Inflammatory macrophage (primary cell): ENCODE measurements around the gene VPS37C.
"Not testable (repeated sequence)": the region's sequence is repeated elsewhere in the genome, so short reads cannot be mapped to it uniquely, and the experiment has no call there.

Experiments used
- DNase-seq, 2 donors: peaks; one replicate each; pipeline ENCODE4 v3.0.0-alpha.2; 2020 to 2022
- total RNA-seq, 18 experiments: gene quantifications; one replicate each; lab custom pipeline; 2026; ENCODE audit warnings: mixed read lengths in 6 of 18, inconsistent platforms in 2 of 18; lab: John Stamatoyannopoulos, UW

The VPS37C gene
- total RNA-seq: 24.6 to 72.3 (median 36.2) reads per million in 18 experiments

DNA sequence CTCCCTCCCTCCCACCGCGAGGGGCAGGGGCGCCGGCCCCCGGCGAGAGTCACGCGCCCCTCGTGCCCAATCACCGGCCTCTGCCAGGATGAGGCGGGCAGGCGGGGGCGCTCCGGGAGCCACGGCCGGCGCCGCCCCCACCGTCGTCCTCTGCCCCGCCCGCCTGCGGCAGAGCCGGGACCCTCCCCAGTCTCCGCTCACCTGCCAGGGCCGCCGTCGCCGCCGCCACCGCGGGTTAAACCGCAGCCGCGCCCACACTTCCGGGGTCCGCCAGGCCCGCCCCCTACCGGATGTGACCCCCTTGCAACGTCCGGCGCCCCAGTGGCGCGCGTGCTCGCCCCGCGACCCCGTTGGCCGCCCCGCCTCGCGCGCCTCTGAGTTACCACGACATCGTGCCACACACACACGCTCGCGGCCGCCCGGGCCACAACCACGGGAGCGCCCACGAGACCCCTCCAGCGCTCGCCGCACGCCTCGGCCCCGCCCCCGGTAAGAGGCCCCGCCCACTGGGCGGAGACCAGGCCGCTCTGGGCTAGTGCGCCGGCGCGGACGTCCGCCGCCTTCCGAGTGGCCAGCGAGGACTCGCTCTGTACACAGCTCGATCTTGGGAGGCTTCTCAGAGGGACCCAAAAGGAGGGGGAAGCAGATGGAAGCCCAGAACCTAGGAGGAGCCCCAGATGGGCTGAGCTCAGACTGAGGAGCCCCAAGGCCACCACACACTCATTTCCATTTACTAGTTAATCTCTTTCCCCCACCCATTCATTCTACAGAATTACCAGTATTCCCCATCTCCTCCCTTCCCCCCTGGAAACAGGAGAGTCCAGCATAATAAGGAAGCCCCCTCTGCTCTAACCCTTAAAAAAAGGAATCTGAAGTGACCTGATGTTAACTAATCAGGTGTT, at the start of gene VPS37C:
TSS of gene VPS37C (minus strand) at position 237 of the 902 bp plus-strand sequence. CDS start 22,597 bp downstream, outside the sequence.
- DNase-seq: peak; percentile 95 to 96

DNA sequence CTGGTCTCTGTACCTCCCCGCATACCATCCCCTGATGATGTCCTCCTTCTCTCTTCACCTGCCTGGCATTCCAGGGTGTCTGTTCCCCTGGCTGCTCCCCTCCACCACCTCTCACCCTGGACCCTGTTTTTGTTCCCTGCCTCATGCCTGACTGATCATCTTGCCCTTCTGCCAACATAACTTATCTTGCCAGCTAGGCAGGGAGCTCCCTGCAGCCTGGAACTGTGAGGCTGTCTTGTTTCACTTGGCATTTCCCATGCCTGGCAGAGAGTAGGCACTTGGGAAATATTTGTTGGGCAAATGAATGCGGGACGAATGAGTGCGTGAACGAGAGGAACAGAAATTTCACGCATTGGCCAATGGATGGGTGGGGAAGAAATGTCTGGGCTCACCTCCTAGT, 49.4 kb upstream of the VPS37C start:
- DNase-seq: not testable (repeated sequence)

DNA sequence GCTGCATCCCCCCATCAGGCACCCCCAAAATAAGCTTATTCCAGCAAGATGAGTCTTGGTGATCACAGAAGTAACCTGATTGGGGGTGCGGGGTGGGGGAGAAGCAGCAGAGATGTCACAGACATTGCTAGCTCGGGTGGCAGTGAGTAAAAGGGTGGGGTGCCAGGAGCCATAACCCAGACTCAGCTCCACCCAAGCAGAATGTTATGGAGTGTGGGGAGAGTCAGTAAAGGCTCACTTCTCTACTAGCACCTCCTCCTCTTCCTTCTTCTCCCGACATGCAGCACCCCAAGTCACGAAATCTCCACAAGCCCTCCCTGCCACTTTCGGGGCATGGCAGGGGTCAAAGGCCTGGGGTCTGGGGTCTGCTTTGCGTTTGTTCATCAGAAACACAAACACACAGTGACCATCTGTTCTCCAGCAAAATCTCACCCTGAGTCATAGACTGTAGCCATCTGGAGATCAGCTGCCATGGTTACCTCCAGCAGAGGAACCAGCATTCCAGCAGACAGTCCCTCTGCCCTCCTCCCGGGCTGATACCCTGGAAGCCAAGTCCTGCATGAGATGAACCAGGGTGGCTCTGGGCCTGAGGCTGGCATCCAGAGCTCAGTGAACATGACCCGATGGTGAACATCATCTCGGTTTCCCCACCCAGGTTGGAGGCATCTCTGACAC, 46.5 kb upstream of the VPS37C start:
- DNase-seq: not testable (repeated sequence)

DNA sequence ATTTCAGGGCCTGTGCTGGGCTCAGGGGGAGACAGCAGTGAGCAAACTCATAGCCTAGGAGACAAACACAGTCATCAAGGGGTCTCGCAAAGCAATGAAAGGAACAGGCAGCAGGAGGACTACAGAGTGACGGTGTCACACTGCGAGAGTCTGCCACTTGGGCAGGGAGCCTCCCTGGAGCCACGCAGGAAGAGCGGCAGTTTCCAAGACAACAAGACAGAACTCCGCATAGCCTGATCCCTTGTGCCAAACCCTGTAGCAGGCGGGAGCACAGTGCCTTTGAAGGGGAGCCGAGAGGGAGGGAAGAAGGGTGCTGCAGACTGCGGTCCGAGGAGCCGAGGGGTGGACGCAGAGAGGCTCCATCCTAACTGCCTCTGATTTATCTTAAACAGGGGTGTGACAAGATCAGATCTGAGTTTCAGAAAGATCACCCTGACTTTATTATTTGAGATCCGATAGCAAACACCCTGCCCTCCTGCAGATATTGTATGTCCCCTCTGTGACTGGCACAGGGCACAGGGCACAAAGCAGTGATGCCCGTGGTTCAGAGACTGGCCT, 43.4 kb upstream of the VPS37C start:
- not testable (repeated sequence) for DNase-seq

GRCh38 chr11:61203873-61204272, 42.6 kb upstream of the VPS37C start:
- not testable (repeated sequence) for DNase-seq

DNA sequence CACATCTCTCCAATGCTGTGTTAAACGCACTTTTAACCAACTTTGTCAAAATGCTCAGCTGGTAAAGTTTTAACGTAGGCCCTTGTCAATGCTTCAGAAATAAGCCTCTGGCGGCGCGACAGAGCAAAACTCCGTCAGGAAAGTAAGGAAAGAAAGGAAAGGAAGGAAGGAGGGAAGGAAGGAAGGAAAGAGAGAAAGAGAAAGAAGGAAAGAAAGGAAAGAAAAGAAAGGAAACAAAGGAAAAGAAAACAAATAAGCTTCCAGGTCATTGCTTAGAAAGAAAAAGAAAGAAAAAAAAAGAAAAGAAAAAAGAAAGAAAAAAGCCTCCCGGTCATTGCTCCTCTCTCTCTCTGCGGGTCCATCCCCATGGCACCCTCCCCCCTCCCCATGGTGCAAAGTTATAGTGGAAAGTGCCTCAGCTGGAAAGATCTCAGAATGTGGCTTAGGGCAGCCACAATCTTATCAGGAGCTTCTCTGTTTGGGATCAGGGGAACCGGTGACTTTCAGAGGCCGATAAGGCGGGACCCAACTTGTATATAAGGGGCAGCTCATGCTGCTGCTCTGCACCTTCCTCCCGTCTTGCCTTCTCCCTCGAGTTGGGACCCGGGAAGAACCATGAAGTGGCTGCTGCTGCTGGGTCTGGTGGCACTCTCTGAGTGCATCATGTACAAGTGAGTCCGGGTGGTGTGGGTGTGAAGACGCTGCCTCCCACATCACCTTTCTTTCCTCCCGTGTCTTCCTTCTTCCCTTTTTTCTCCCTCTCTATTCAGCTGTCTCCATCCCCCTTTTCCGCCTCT, 41.9 kb upstream of the VPS37C start, which contains the start of gene PGA3:
TSS of gene PGA3 (plus strand) at position 566 of the 797 bp plus-strand sequence. CDS start at position 616, 50 bp downstream.
- not testable (repeated sequence) for DNase-seq

GRCh38 chr11:61201476-61201875, 40.2 kb upstream of the VPS37C start:
- no peak for DNase-seq

DNA sequence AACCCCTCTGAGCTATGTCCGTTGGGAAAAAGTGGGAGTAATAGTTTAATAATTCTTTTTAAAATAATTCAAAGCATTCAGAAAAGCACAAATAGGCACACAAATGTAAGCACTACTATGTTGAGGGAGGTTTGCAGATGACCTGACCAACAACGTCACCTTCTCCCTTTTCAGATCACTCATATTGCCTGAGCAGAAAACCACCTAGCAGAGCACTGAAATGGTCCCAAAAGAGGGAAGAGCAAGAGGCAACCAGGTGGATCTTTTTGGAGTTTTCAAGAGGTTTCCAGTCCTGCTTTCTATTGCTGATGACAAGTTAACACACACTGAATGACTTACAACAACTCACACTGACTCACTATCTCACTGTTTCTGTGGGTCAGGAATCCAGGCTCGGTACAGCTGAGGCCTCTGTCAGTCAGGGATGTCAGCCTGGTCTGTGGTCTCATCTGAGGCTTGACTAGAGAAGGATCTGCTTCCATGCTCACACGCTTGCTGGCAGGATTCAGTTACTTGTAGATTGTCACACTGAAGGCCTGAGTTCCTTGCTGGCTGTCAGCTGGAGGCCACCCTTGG, 37.8 kb upstream of the VPS37C start:
- no peak for DNase-seq

DNA sequence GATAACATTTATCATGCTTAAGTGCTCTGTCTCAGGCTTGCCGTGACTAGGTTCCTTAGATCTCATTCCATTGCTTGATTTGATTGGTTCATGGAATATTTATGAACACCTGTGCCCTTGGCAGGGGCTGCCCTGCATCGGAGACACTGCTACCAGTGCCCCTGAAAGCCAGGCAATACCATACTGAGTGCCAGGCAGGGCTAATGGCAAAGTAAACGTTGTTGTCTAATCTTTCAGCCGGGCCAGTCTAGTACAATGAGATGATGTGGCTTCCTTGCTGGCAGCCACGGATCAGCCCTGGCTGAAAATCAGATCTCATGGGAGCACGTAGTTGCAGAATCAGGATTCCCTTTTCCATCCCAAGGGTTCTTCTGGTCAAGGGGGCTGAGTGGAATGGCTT, 37.1 kb upstream of the VPS37C start:
- DNase-seq: no peak

- DNase-seq: no peak
These were observed 34.5 kb upstream of the VPS37C start for GRCh38 chr11:61195719-61196118.

DNA sequence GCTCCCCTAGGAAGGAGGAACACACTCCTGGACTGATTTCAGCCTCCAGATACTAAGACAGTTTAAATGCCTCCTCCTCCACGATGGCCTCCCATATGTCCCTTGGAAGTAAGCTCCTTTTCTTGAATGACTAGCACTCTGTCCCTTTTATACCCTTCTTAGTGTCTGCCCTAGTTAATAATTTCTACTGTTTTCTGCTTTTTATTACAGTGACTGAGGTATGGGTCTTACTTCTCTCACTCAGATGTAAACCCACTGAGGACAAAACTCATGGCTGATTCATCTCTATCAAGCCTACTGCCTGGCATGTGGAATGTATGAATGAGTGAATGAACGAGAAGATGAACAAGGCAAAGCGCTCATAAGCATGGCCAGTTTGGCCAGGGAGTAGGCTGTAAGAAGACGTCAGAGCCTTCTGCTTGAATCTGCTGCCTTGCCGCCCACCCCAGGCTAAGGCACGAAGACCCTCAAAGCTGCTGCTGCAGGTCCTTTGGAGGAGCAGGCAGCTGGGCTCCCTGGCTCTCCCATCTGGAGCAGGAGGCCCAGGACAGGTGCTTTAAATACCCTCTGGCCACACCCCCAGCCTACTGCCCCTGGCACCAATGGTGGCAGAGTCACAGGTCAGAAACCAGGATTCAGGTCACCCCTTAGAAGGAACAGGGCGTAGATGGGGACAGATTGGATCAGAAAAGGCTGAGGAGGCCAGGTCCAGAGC, 33.9 kb upstream of the VPS37C start:
- DNase-seq: no peak

DNA sequence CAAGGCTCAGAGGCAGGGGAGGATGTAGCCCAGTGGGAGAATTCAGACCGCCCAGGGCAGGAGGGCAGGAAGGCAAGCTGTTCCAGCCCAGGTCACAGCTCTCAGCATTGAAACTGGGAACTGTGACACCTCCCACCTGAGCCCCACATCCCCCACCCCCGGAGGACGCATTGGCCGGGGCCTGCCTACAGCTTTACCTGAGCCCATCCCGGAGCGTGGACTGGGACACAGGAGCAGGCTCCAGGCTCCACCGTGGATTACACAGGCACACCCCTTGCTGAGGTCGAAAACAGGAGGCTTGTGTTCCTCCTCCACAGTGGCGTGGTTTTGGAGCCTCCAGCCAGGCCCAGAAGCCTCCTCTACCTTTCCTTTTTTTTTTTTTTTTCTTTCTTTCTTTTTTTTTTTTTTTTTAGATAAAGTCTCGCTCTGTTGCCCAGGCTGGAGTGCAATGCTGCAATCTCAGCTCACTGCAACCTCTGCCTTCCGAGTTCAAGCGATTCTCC, 33.0 kb upstream of the VPS37C start:
- DNase-seq: no peak

DNA sequence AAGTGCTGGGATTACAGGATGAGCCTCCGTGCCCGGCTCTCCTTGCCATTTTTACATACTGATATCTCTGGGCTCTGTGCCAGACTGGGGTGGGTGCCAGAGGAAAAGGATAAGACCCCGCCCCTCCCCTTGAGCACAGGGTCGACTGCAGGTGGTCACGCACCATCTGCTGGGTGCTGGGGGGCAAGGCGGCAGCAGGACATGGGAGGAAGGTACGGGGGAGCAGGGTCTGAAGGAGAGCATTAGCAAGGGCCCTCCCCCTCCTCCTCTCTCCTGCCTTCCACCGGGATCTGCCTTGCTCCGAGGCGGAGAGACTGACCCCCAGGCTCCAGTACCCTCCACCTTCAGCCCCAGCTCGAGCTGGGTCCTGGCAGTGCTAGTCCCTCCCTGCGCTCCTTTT, 32.4 kb upstream of the VPS37C start:
- DNase-seq: no peak

- peak in 1 of 2 donors; percentile 8 for DNase-seq
These were observed 28.7 kb upstream of the VPS37C start for GRCh38 chr11:61189933-61190332.

GRCh38 chr11:61187505-61188130, 26.4 kb upstream of the VPS37C start:
- peak; percentile 84 for DNase-seq

GRCh38 chr11:61186504-61186903, 25.3 kb upstream of the VPS37C start:
- DNase-seq: no peak

GRCh38 chr11:61183645-61184044, 22.4 kb upstream of the VPS37C start:
- no peak for DNase-seq

- no peak for DNase-seq
These were observed 20.3 kb upstream of the VPS37C start for GRCh38 chr11:61181489-61181888.

DNA sequence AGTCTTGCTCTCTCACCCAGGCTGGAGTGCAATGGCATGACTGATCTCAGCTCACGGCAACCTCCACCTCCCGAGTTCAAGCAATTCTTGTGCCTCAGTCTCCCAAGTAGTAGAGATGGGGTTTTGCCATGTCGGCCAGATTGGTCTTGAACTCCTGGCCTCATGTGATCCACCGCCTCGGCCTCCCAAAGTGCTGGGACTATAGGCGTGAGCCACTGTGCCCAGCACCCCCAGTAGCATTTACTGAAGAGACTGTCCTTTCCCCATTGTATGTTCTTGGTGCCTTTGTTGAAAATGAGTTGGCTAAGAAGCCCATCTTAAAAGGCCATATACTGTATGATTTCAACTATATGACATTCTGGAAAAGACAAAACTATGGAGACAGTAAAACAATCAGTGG, 19.0 kb upstream of the VPS37C start:
- DNase-seq: not testable (repeated sequence)

DNA sequence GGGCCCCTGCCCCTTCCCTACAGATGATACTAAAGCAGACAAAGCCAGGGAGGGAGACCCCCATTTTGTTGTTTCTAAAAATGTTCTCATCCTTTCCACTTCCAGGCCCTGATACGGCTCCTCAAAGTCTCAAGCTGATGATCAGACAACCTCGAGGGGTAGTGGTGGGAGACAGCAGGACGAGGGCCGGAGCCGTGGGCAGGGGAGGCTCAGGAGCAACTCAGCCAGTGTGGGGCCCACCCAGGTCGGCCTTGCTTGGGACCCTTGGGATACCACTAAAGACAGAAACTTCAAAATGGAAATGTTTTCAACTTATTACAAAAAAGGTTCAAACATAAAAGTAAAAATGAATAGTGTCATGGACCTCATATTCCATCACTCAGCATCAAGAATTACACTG, 15.2 kb upstream of the VPS37C start:
- no peak for DNase-seq

DNA sequence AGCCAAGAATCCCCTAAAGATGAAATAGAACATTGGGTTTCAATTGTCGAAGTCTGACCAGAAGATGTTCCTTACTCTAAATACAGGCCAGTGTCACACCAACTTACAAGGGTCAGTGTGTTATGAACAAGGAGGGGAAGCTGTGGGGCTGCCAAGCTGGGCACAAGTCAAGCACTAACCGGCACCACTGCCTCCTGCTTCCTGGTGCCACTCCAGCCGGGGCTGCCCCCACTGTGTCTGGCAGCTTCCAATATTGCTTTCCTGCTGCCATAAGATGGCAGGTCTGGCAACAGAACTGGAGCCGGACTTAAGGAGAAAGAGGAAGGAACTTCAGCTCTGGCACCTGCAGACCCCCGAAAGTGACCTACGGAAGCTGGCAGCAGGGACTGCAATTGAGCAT, 13.7 kb upstream of the VPS37C start:
- no peak for DNase-seq
